Fibroblast of the aortic adventitia (primary cell): Measurements from ENCODE around the gene CNTN5. TPM values are rescaled to one million over a fixed set of nuclear protein-coding genes. Genes with fewer than 3 reads are reported as not detected.
A peak's percentile ranks its signal among the peaks of the same experiment; 100 is the strongest.

Experiments
- DNase-seq: peaks from one replicate; pipeline ENCODE4 v3.0.0-alpha.2; 2010; ENCODE audit warnings: low read depth
- H3K4me3 ChIP-seq: 2 replicates; pipeline ENCODE4 v1.5.1; 2011; ENCODE audit warnings: low read depth, mild to moderate bottlenecking, control low read depth, low read length, moderate library complexity
- total RNA-seq: library from RNA; depleted of rRNA; stranded (reverse); fragments of >200 nt; gene quantifications from 2 replicates; pipeline ENCODE4 v1.2.3, GENCODE V29; 2012; ENCODE audit warnings: low replicate concordance
- TF ChIP-seq, protein P1 (sequence below): IDR thresholded peaks from 2 replicates; pipeline ENCODE4 v1.5.1; 2011; ENCODE audit warnings: mild to moderate bottlenecking, low read length, control low read depth, inconsistent platforms; ENCODE audit not compliant: insufficient read depth

The CNTN5 gene
- total RNA-seq, 1 donor = 0.90 TPM

DNA sequence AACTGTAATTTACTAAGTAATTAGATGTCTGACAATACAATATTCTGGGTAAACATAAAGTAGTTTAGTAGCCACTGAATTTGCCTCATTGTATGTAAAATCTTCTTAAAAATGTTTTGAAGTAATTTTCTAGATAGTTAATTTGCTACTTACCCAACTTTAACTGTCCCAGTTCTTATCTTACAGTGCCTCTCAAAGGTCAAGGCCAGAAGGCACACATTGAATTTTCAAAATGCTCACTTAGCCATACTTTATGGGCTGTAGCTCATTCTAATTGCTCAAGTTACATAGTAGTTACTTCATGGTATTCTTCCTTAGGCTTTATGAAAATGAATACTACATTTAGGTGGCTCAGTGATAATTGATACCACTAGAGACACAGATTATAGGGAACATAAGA, 666.6 kb downstream of the CNTN5 start:
- TF ChIP-seq, protein P1, sequence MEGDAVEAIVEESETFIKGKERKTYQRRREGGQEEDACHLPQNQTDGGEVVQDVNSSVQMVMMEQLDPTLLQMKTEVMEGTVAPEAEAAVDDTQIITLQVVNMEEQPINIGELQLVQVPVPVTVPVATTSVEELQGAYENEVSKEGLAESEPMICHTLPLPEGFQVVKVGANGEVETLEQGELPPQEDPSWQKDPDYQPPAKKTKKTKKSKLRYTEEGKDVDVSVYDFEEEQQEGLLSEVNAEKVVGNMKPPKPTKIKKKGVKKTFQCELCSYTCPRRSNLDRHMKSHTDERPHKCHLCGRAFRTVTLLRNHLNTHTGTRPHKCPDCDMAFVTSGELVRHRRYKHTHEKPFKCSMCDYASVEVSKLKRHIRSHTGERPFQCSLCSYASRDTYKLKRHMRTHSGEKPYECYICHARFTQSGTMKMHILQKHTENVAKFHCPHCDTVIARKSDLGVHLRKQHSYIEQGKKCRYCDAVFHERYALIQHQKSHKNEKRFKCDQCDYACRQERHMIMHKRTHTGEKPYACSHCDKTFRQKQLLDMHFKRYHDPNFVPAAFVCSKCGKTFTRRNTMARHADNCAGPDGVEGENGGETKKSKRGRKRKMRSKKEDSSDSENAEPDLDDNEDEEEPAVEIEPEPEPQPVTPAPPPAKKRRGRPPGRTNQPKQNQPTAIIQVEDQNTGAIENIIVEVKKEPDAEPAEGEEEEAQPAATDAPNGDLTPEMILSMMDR = no peak
- DNase-seq = no peak
- H3K4me3 ChIP-seq = no peak overlapping the region

DNA sequence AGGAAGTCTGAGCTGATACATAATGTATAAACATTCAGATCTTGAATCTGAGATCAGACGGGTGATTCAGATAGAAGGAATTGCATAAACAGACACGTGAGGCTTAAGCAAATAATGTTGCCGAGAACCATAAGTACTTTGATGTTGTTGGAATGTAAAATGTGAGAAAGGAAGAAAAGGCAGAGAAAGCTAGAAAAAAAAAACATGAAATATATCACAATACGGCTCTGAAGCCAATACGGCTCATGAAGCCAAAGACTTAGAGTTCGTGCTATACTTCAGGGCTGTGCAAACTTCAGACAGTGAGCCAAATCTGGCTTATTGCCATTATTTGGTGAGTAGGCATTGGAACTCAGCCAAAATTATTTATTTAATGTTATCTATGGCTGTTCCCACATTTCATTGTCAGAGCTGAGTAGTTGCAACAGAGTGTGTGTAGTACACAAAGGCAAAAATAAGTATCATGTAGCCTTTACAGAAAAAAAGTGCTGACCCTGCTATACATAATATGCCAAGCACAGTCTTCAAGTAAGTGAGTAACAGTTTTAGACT, 673.3 kb downstream of the CNTN5 start:
- TF ChIP-seq, protein P1 = no peak
- H3K4me3 ChIP-seq = no peak overlapping the region
- DNase-seq = peak; percentile 25

DNA sequence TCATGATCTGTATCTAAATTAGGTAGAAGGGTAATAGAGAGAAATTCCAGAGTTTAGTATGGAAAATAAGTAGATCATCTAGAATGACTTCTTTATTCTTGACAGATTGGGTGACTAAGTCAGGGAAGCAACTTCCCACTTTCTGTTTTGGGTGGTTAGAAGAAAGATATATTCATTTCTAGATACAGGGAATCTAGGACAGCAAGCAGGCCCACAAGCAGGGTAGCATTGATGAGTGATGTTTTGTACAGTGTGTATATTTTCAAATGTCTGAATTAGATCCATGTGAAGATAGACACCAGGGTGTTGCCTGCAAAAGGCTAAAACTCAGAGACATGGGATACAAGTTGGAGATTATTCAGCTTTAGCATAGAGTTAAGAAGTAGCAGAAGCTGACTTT, 674.4 kb downstream of the CNTN5 start:
- TF ChIP-seq, protein P1 = no peak
- H3K4me3 ChIP-seq = no peak overlapping the region
- no peak for DNase-seq

DNA sequence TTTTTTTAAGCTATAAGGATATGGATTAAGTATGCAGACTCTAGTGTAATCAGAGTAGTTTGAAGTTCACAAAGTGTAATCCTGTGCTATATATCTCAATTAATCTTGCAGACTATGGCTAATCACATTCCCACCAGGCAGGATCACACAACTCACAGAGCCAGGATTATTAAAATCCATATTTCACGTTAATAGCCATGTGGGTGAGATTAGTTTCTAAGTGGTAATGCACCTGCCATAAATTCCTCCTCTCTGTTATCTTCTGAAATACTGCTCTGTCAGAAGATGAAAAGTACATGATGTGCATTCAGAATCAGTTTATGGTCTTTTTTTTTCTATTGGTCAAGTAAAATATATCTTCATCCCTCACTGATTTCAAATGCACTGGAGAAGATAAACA, 686.1 kb downstream of the CNTN5 start:
- no peak overlapping the region for H3K4me3 ChIP-seq
- TF ChIP-seq, protein P1 = no peak
- no peak for DNase-seq

DNA sequence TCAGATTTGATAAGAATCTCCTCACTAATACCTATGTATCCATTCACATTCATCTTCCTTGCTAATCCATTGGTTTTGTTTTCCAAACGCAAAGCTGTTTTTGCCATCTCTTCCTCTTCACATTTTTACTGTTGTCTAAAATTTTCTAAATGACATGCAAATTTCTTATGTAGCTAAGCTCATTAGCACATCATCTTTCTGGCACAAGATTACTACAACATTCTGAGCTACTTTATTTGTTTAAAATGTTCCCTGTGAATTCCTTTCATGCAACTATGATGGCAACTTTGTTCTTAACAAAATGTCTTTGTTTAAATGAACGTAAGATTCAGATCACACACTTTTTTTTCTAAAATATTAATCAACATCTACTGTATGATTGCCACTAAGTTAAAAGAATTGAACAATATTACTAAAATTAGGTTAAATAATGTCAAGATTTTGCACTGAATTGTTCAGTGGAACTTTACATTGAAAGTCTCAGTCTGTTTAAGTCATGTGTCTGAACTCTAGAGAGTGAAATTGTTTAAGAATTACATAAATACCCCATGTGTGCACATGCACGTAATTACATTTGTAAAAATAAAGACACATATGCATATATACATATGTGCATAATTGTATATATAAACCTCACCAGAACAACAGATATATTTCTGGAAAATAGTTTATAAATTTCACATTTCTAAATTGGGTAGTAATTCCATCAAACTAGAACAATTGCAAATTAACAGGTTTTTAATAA, 688.4 kb downstream of the CNTN5 start:
- no peak for DNase-seq
- TF ChIP-seq, protein P1 = no peak
- no peak overlapping the region for H3K4me3 ChIP-seq

DNA sequence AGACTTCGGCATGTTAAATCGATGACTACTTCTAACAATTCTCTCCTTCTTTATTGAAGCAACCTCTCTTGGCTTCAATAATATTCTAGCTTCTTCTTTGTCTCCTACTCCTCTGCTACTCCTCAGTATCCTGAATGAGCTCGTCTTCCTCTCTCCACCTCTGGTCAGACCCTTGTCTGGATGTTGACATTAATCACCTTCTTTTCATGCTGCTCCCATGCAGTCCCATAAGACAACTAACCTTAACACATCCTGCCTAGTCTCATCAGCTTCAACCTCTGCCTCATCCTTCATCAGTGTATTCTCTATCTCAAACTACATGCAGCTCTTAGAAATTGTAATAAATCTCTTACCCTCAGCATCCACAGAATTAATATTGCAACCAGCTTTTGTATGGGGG, 695.6 kb downstream of the CNTN5 start:
- TF ChIP-seq, protein P1 = no peak
- no peak overlapping the region for H3K4me3 ChIP-seq
- no peak for DNase-seq

DNA sequence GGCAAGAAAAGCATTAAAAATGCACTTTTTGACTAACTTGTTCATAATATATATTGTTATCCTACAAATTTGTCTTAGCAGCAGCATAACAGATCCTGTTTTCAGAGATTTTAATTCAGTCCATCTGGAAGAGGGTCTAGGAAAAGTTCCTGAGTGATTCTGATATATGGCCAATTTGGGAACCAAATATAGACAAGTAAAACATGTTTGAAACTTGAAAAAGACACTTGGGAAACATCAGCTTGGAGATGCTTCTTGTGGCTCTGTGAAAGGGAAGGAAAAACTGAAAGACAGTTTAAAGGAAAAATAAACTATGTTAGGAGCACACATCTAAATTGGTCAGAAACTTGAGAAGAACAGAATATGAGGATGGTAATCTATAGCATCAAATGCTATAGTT, 697.5 kb downstream of the CNTN5 start:
- H3K4me3 ChIP-seq = no peak overlapping the region
- TF ChIP-seq, protein P1 = no peak
- no peak for DNase-seq
